Adipocyte (in vitro differentiated cells): Measurements from ENCODE around the gene SERINC5.
"Not testable (repeated sequence)": the region's sequence is repeated elsewhere in the genome, so short reads cannot be mapped to it uniquely, and the experiment has no call there.

ENCODE experiments used
- DNase-seq: peaks from one replicate; pipeline ENCODE4 v3.0.0-alpha.2; 2015; ENCODE audit warnings: low read depth
- H3K27me3 ChIP-seq: replicated peaks from 2 replicates; pipeline ENCODE4 v1.7.0; 2013; ENCODE audit warnings: mild to moderate bottlenecking, low read length, moderate library complexity; ENCODE audit not compliant: control insufficient read depth, insufficient read depth
- H3K36me3 ChIP-seq: 2 replicates; pipeline ENCODE4 v1.7.0; 2013; ENCODE audit warnings: low read length, mild to moderate bottlenecking, moderate library complexity; ENCODE audit not compliant: control insufficient read depth, insufficient read depth, severe bottlenecking
- H3K4me1 ChIP-seq: 2 replicates; pipeline ENCODE4 v1.7.0; 2013; ENCODE audit warnings: mild to moderate bottlenecking, low read length, moderate library complexity; ENCODE audit not compliant: control insufficient read depth, insufficient read depth
- H3K4me3 ChIP-seq: 2 replicates; pipeline ENCODE4 v1.7.0; 2013; ENCODE audit warnings: mild to moderate bottlenecking, low read length, moderate library complexity
- H3K9ac ChIP-seq: 2 replicates; pipeline ENCODE4 v1.7.0; 2013; ENCODE audit warnings: mild to moderate bottlenecking, low read length, moderate library complexity
- H3K9me3 ChIP-seq: 2 replicates; pipeline ENCODE4 v1.7.0; 2013; ENCODE audit warnings: mild to moderate bottlenecking, low read length, moderate library complexity; ENCODE audit not compliant: control insufficient read depth

The SERINC5 gene

GRCh38 chr5:80146046-80146445 lies 109.8 kb downstream of the SERINC5 start:
- Histone ChIP-seq H3K9ac (no peak overlapping the region), H3K27me3 (no peaks in the 10 kb centered on the region), H3K4me1 (peaks cover 10% of the 10 kb centered on the region), H3K4me3 (no peak overlapping the region), H3K36me3 (peaks cover 5% of the 10 kb centered on the region), H3K9me3 (no peaks in the 10 kb centered on the region)
- DNase-seq, result no peak

- DNase-seq, result no peak
- H3K27me3 ChIP-seq, result no peaks in the 10 kb centered on the region
- no peak overlapping the region for H3K4me3 ChIP-seq
- H3K36me3 ChIP-seq, result no peaks in the 10 kb centered on the region
- peaks cover 17% of the 10 kb centered on the region for H3K4me1 ChIP-seq
- H3K9me3 ChIP-seq, result no peaks in the 10 kb centered on the region
- H3K9ac ChIP-seq, result no peak overlapping the region
Observed at GRCh38 chr5:80143491-80143890, 112.4 kb downstream of the SERINC5 start.

GRCh38 chr5:80142996-80143395 lies 112.9 kb downstream of the SERINC5 start:
- Histone ChIP-seq H3K4me3 (no peak overlapping the region), H3K36me3 (no peaks in the 10 kb centered on the region), H3K9ac (no peak overlapping the region), H3K4me1 (peaks cover 17% of the 10 kb centered on the region), H3K9me3 (no peaks in the 10 kb centered on the region), H3K27me3 (no peaks in the 10 kb centered on the region)
- DNase-seq, result no peak

- Histone ChIP-seq H3K4me1 (peaks cover 17% of the 10 kb centered on the region), H3K4me3 (no peak overlapping the region), H3K36me3 (no peaks in the 10 kb centered on the region), H3K9ac (peak overlapping the region; percentile 56), H3K27me3 (no peaks in the 10 kb centered on the region), H3K9me3 (no peaks in the 10 kb centered on the region)
- peak; percentile 39 for DNase-seq
Observed at GRCh38 chr5:80141681-80142080, 114.2 kb downstream of the SERINC5 start.

GRCh38 chr5:80141147-80141671 lies 114.6 kb downstream of the SERINC5 start:
- peak; percentile 70 for DNase-seq
- no peaks in the 10 kb centered on the region for H3K27me3 ChIP-seq
- H3K4me1 ChIP-seq, result peaks cover 17% of the 10 kb centered on the region
- H3K36me3 ChIP-seq, result no peaks in the 10 kb centered on the region
- peak overlapping the region; percentile 56 for H3K9ac ChIP-seq
- H3K4me3 ChIP-seq, result no peak overlapping the region
- no peaks in the 10 kb centered on the region for H3K9me3 ChIP-seq

- Histone ChIP-seq H3K4me1 (peaks cover 17% of the 10 kb centered on the region), H3K9me3 (no peaks in the 10 kb centered on the region), H3K4me3 (no peak overlapping the region), H3K9ac (no peak overlapping the region), H3K27me3 (no peaks in the 10 kb centered on the region), H3K36me3 (no peaks in the 10 kb centered on the region)
- no peak for DNase-seq
Observed at GRCh38 chr5:80140496-80140895, 115.4 kb downstream of the SERINC5 start.

GRCh38 chr5:80139466-80139972 lies 116.3 kb downstream of the SERINC5 start:
- no peak overlapping the region for H3K9ac ChIP-seq
- H3K9me3 ChIP-seq, result no peaks in the 10 kb centered on the region
- no peaks in the 10 kb centered on the region for H3K27me3 ChIP-seq
- H3K36me3 ChIP-seq, result no peaks in the 10 kb centered on the region
- peak; percentile 15 for DNase-seq
- no peak overlapping the region for H3K4me3 ChIP-seq
- H3K4me1 ChIP-seq, result peaks cover 17% of the 10 kb centered on the region

- Histone ChIP-seq H3K27me3 (no peaks in the 10 kb centered on the region), H3K9ac (no peak overlapping the region), H3K4me1 (peaks cover 17% of the 10 kb centered on the region), H3K4me3 (no peak overlapping the region), H3K9me3 (no peaks in the 10 kb centered on the region), H3K36me3 (no peaks in the 10 kb centered on the region)
- no peak for DNase-seq
Observed at GRCh38 chr5:80138486-80138885, 117.4 kb downstream of the SERINC5 start.

- not testable (repeated sequence) for H3K4me3 ChIP-seq, DNase-seq, H3K27me3 ChIP-seq, H3K9me3 ChIP-seq, H3K36me3 ChIP-seq, H3K9ac ChIP-seq
- peaks cover 14% of the 10 kb centered on the region for H3K4me1 ChIP-seq
Observed at GRCh38 chr5:80136798-80137197, 119.0 kb downstream of the SERINC5 start.

GRCh38 chr5:80134876-80135275 lies 121.0 kb downstream of the SERINC5 start:
- Histone ChIP-seq H3K9ac (no peak overlapping the region), H3K27me3 (no peaks in the 10 kb centered on the region), H3K4me3 (no peak overlapping the region), H3K36me3 (no peaks in the 10 kb centered on the region), H3K9me3 (no peaks in the 10 kb centered on the region), H3K4me1 (no peaks in the 10 kb centered on the region)
- DNase-seq, result no peak

GRCh38 chr5:80129146-80129545 lies 126.7 kb downstream of the SERINC5 start:
- H3K36me3 ChIP-seq, result no peaks in the 10 kb centered on the region
- no peaks in the 10 kb centered on the region for H3K9me3 ChIP-seq
- H3K27me3 ChIP-seq, result no peaks in the 10 kb centered on the region
- no peak overlapping the region for H3K4me3 ChIP-seq
- DNase-seq, result no peak
- H3K9ac ChIP-seq, result no peak overlapping the region
- peaks cover 7% of the 10 kb centered on the region for H3K4me1 ChIP-seq

GRCh38 chr5:80128141-80128540 lies 127.7 kb downstream of the SERINC5 start:
- DNase-seq, result peak; percentile 58
- Histone ChIP-seq H3K27me3 (no peaks in the 10 kb centered on the region), H3K4me1 (peaks cover 7% of the 10 kb centered on the region), H3K9me3 (no peaks in the 10 kb centered on the region), H3K4me3 (no peak overlapping the region), H3K36me3 (no peaks in the 10 kb centered on the region), H3K9ac (no peak overlapping the region)
